ENCODE results near the gene MBNL2.

GRCh38 chr13:97250560-97250959 lies 28.4 kb downstream of the MBNL2 start:
- TF ChIP-seq MAX (IDR thresholded peaks at IDR 0.05; ENCODE audit: low read depth, low read length) = no peak
- no peak for TF ChIP-seq CTCF (IDR thresholded peaks at IDR 0.05 in 2 of 3, conservative IDR thresholded peaks at IDR 0.05 in 1 of 3; ENCODE audit: control insufficient read depth in 2 of 3, extremely low read depth in 1 of 3, insufficient read depth in 1 of 3, low read depth in 3 of 3, low read length in 3 of 3)
- no peak for TF ChIP-seq REST (IDR thresholded peaks at IDR 0.05; ENCODE audit: low read depth, low read length)
- TF ChIP-seq ASH2L (IDR thresholded peaks at IDR 0.05; ENCODE audit: borderline replicate concordance, low read depth) = no peak
- no peak for TF ChIP-seq MEF2A (IDR thresholded peaks at IDR 0.05; ENCODE audit: insufficient read depth, low read depth, low read length)
- no peak for TF ChIP-seq EZH2 (IDR thresholded peaks at IDR 0.05; ENCODE audit: borderline replicate concordance, control insufficient read depth, low read depth, low read length)
- TF ChIP-seq HDAC6 (IDR thresholded peaks at IDR 0.05; ENCODE audit: unreplicated experiment) = no peak
- TF ChIP-seq POLR2AphosphoS5 (IDR thresholded peaks at IDR 0.05; ENCODE audit: low read length) = no peak
- TF ChIP-seq NFXL1 (IDR thresholded peaks at IDR 0.05; ENCODE audit: borderline replicate concordance) = no peak
- no peak for TF ChIP-seq MYC (IDR thresholded peaks at IDR 0.05; ENCODE audit: insufficient read depth, insufficient read length, insufficient replicate concordance, low read length, severe bottlenecking)

Measured in GM12878 (cell line).